Mesothelial cell of epicardium (in vitro differentiated cells): ENCODE data around the gene TRIM41. TPM values are rescaled to one million over a fixed set of nuclear protein-coding genes. Genes with fewer than 3 reads are reported as not detected.
"Not testable (repeated sequence)": the region's sequence is repeated elsewhere in the genome, so short reads cannot be mapped to it uniquely, and the experiment has no call there.

Source experiments
- DNase-seq, 2 experiments: peaks; one replicate each; pipeline ENCODE4 v3.0.0; 2021; ENCODE audit warnings: low spot score in 2 of 2; ENCODE audit not compliant: unreplicated experiment in 2 of 2
- H3K27ac Mint-ChIP-seq: 2 replicates; pipeline ENCODE4 v1.8.0; 2021; ENCODE audit warnings: mixed read lengths
- H3K27me3 Mint-ChIP-seq: 2 replicates; pipeline ENCODE4 v1.8.0; 2021; ENCODE audit warnings: low read depth, mixed read lengths
- H3K36me3 Mint-ChIP-seq: 2 replicates; pipeline ENCODE4 v1.8.0; 2021; ENCODE audit warnings: mixed read lengths
- H3K4me1 Mint-ChIP-seq: 2 replicates; pipeline ENCODE4 v1.8.0; 2021; ENCODE audit warnings: mixed read lengths
- H3K4me3 Mint-ChIP-seq: 2 replicates; pipeline ENCODE4 v1.8.0; 2021; ENCODE audit warnings: mild to moderate bottlenecking, moderate library complexity, mixed read lengths
- H3K9me3 Mint-ChIP-seq: 2 replicates; pipeline ENCODE4 v1.8.0; 2021; ENCODE audit warnings: mixed read lengths
- total RNA-seq: library from RNA; stranded (reverse); gene quantifications from 3 replicates; pipeline ENCODE4 v1.2.1, GENCODE V29; 2021
- TF ChIP-seq, protein P1 (sequence below): fragments of 200-600 bp; sonication (generic); IDR thresholded peaks from one replicate; pipeline ENCODE4 v1.5.0; 2021; ENCODE audit warnings: antibody characterized with exemption; ENCODE audit not compliant: unreplicated experiment

Gene TRIM41
- total RNA-seq, 1 donor from 2014 or later, result 27.9 TPM

DNA sequence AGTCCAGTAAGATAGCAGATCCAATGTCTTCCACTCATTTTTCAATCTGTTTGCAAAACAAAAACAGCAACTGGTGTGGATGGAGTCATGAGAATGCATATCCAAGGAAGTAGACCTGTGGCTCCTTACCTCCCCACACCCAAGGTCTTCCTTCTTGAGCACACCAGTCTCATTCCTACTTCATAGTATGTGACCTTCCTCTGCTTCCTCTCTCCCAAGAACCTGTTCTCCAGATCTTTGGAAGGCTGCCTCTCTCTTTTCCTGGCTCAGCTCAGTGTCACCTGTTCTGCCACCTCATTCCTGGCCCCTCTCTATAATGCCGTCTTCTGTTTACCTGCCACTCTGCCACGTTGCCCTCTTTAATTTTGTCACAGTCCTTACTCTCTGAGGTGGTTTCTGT, 10.1 kb upstream of the TRIM41 start:
- no peak for DNase-seq
- peaks cover 16% of the 10 kb centered on the region for H3K4me1 Mint-ChIP-seq
- TF ChIP-seq, protein P1, sequence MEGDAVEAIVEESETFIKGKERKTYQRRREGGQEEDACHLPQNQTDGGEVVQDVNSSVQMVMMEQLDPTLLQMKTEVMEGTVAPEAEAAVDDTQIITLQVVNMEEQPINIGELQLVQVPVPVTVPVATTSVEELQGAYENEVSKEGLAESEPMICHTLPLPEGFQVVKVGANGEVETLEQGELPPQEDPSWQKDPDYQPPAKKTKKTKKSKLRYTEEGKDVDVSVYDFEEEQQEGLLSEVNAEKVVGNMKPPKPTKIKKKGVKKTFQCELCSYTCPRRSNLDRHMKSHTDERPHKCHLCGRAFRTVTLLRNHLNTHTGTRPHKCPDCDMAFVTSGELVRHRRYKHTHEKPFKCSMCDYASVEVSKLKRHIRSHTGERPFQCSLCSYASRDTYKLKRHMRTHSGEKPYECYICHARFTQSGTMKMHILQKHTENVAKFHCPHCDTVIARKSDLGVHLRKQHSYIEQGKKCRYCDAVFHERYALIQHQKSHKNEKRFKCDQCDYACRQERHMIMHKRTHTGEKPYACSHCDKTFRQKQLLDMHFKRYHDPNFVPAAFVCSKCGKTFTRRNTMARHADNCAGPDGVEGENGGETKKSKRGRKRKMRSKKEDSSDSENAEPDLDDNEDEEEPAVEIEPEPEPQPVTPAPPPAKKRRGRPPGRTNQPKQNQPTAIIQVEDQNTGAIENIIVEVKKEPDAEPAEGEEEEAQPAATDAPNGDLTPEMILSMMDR, result no peak
- no peaks in the 10 kb centered on the region for H3K9me3 Mint-ChIP-seq
- H3K4me3 Mint-ChIP-seq, result no peak overlapping the region
- peaks cover 20% of the 10 kb centered on the region for H3K27me3 Mint-ChIP-seq
- no peaks in the 10 kb centered on the region for H3K36me3 Mint-ChIP-seq
- H3K27ac Mint-ChIP-seq, result no peak overlapping the region

DNA sequence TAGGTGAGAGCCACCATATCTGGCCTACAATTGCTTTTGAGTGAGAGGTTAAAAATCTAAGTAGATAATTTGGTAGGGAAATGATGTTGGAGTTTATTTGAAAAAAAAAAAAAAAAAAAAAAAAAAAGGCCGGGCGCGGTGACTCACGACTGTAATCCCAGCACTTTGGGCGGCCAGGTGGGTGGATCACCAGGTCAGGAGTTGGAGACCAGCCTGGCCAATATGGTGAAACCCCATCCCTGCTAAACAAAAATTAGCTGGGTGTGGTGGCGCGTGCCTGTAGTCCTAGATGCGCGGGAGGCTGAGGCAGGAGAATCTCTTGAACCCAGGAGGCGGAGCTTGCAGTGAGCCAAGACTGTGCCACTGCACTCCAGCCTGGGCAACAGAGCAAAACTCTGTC, 8.8 kb upstream of the TRIM41 start:
- not testable (repeated sequence) for H3K27ac Mint-ChIP-seq, H3K4me3 Mint-ChIP-seq

DNA sequence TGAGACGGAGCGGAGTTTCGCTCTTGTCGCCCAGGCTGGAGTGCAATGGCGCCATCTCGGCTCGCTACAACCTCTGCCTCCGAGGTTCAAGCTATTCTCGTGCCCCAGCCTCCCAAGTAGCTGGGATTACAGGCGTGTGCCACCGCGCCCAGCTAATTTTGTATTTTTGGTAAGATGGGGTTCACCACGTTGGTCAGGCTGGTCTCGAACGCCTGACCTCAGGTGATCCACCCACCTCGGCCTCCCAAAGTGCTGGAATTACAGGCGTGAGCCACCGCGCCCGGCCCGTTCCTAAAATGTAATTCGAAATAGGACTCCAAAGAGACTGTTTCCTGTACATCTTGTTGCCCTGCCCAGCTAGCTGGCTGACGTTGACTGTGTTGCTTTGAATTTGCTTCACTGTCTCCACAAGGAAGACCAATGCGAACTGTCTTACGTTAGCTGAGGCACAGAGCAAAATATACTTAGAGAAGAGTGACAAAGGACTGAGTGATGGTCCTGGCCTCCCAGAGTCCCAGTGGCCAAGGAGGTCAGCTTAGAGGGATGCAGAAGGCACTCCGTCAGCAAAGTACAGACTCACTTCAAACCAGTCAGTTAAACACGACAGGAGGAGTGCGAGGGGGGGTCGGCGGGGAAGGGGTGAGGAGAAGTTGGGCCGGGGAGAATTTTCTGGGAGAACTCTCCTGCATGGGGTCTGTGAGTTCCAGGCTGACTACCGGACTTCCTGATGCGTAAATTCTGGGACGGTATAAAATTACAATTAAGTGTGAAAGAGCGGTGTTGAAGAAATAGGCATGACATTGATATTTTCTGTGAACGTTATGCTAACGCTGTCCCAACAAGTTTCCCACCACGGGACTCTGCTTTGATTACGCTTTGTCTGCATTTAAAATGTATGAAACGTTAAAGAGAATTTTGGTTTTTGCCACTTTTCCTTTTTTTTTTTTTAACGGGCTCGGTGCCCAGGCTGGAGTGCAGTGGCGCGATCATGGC, 6.8 kb upstream of the TRIM41 start:
- H3K27me3 Mint-ChIP-seq, result peaks cover 22% of the 10 kb centered on the region
- H3K36me3 Mint-ChIP-seq, result no peaks in the 10 kb centered on the region
- no peaks in the 10 kb centered on the region for H3K9me3 Mint-ChIP-seq
- peak overlapping the region; percentile 60 for H3K4me3 Mint-ChIP-seq
- no peak overlapping the region for H3K27ac Mint-ChIP-seq
- DNase-seq, result no peak
- H3K4me1 Mint-ChIP-seq, result peaks cover 13% of the 10 kb centered on the region
- TF ChIP-seq, protein P1, result no peak

More for the DNA sequence above, 8.8 kb upstream of the TRIM41 start:
- not testable (repeated sequence) for H3K9me3 Mint-ChIP-seq, H3K36me3 Mint-ChIP-seq, DNase-seq
- peaks cover 16% of the 10 kb centered on the region for H3K4me1 Mint-ChIP-seq
- peaks cover 22% of the 10 kb centered on the region for H3K27me3 Mint-ChIP-seq

DNA sequence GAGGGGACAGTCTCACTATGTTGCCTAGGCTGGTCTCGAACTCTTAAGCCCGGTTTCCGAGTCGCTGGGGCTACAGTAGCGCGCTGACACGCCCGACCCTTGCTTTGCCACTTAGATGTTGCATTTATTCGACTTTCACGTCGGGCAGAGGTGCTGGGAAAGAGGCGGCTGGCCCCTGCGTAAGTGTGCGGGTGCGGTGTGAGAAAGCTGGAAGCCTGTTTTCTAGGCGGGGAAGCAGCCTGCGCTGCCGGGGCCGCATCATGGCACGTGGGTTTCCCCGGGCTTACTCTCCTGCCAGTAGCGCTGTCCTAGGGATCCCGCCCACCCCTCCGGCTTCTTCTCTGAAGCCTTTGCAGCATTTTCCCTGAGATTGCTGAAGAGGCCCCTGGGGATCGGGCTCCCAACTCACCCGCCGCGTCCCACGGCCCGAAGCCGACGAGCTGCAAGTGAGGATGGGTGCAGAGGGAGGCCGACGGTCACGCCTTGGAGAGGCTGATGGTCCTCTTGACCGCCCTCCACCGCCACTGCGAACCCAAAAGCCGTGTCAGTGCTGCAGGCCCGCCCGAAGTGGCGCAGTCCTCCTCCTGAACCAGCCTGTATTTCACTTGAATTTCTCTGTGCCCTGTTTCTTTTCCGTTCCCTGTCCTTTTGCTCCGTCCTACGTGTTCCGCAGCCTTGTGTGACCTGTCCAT, 5.8 kb upstream of the TRIM41 start:
- Mint-ChIP-seq H3K27me3 (peaks cover 21% of the 10 kb centered on the region), H3K36me3 (no peaks in the 10 kb centered on the region), H3K9me3 (no peaks in the 10 kb centered on the region), H3K27ac (peak overlapping the region; percentile 86), H3K4me1 (peaks cover 17% of the 10 kb centered on the region), H3K4me3 (peak overlapping the region; percentile 80)
- TF ChIP-seq, protein P1, result no peak
- peak; percentile 46 to 74 for DNase-seq

DNA sequence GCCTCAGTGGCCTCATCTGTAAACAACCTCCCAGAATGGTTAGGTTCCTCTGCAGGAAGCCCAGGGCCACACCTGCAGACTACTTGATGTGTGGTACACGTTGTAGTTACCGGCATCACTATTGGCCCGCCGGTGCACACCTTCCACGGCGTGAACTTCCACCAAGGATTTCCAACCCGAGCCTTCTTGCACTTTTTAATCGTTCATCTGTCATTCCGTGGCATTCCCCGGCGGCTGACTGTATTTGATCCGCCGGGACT, 5.3 kb upstream of the TRIM41 start:
- TF ChIP-seq, protein P1, result no peak
- peaks cover 17% of the 10 kb centered on the region for H3K4me1 Mint-ChIP-seq
- peak overlapping the region; percentile 86 for H3K27ac Mint-ChIP-seq
- no peaks in the 10 kb centered on the region for H3K36me3 Mint-ChIP-seq
- DNase-seq, result no peak
- peak overlapping the region; percentile 80 for H3K4me3 Mint-ChIP-seq
- H3K27me3 Mint-ChIP-seq, result peaks cover 19% of the 10 kb centered on the region
- no peaks in the 10 kb centered on the region for H3K9me3 Mint-ChIP-seq

DNA sequence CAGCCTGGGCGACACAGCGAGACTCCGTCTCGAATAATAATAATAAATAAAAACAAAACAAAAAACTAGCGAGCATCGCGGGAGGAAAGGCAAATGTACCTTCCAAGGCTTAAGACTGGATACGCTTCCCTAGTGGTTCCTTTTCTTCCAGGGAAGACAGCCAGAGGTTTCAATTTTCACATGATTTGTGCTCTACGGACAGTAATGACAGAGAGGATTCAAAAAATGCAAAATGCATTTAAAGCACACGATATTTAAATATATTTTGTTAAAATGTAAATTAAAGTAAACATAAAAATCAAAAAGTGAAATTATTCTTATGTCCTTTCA, 4.3 kb upstream of the TRIM41 start:
- no peaks in the 10 kb centered on the region for H3K9me3 Mint-ChIP-seq
- H3K36me3 Mint-ChIP-seq, result no peaks in the 10 kb centered on the region
- H3K4me3 Mint-ChIP-seq, result peak overlapping the region; percentile 80
- peak overlapping the region; percentile 86 for H3K27ac Mint-ChIP-seq
- peaks cover 21% of the 10 kb centered on the region for H3K4me1 Mint-ChIP-seq
- TF ChIP-seq, protein P1, result no peak
- no peak for DNase-seq
- peaks cover 10% of the 10 kb centered on the region for H3K27me3 Mint-ChIP-seq
